Measurements from ENCODE around the gene HAO1. TPM values are rescaled to one million over a fixed set of nuclear protein-coding genes. Genes with fewer than 3 reads are reported as not detected.
"Not testable (repeated sequence)": the region's sequence is repeated elsewhere in the genome, so short reads cannot be mapped to it uniquely, and the experiment has no call there.

HAO1 gene
- total RNA-seq, 2 donors from 2014 or later: not detected

GRCh38 chr20:7967199-7967844, 27.1 kb upstream of the HAO1 start:
- no peaks in the 10 kb centered on the region for H3K4me1 ChIP-seq (replicated peaks)
- no peak overlapping the region for H3K4me3 ChIP-seq
- WGBS: 50% methylated on average over 4 of the region's 4 CpGs
- TF ChIP-seq POLR2A (IDR thresholded peaks at IDR 0.05) (no peak), CTCF (IDR thresholded peaks at IDR 0.05) (no peak), POLR2AphosphoS5 (IDR thresholded peaks at IDR 0.05) (no peak)
- no peaks in the 10 kb centered on the region for H3K27me3 ChIP-seq (replicated peaks; ENCODE audit: insufficient read depth)
- no peaks in the 10 kb centered on the region for H3K36me3 ChIP-seq
- intact Hi-C loops (cut with DNase I): no loop called here
- H3K9me3 ChIP-seq: no peaks in the 10 kb centered on the region
- peak; percentile 13 for DNase-seq (ENCODE audit: low spot score)
- no peak overlapping the region for H3K27ac ChIP-seq

- no peak for TF ChIP-seq POLR2A (IDR thresholded peaks at IDR 0.05)
- no peak for TF ChIP-seq CTCF (IDR thresholded peaks at IDR 0.05)
- no peak for TF ChIP-seq POLR2AphosphoS5 (IDR thresholded peaks at IDR 0.05)
- Histone ChIP-seq H3K27me3 (replicated peaks; ENCODE audit: insufficient read depth) (no peaks in the 10 kb centered on the region), H3K27ac (no peak overlapping the region), H3K4me1 (replicated peaks) (no peaks in the 10 kb centered on the region), H3K9me3 (no peaks in the 10 kb centered on the region), H3K36me3 (no peaks in the 10 kb centered on the region), H3K4me3 (no peak overlapping the region)
- DNase-seq (ENCODE audit: low spot score): no peak
- 31% methylated on average over 3 of the region's 3 CpGs for WGBS
- intact Hi-C loops (cut with DNase I): no loop called here
Observed at GRCh38 chr20:7966176-7966575, 25.9 kb upstream of the HAO1 start.

- intact Hi-C loops (cut with DNase I): no loop called here
- Histone ChIP-seq H3K4me1 (replicated peaks) (no peaks in the 10 kb centered on the region), H3K9me3 (no peaks in the 10 kb centered on the region), H3K4me3 (no peak overlapping the region), H3K36me3 (no peaks in the 10 kb centered on the region), H3K27ac (no peak overlapping the region), H3K27me3 (replicated peaks; ENCODE audit: insufficient read depth) (no peaks in the 10 kb centered on the region)
- TF ChIP-seq POLR2A (IDR thresholded peaks at IDR 0.05) (no peak), CTCF (IDR thresholded peaks at IDR 0.05) (no peak), POLR2AphosphoS5 (IDR thresholded peaks at IDR 0.05) (no peak)
- no peak for DNase-seq (ENCODE audit: low spot score)
- 25% methylated on average over 1 of the region's 1 CpG for WGBS
Observed at GRCh38 chr20:7959484-7959883, 19.2 kb upstream of the HAO1 start.

- H3K9me3 ChIP-seq; intact Hi-C loops (cut with DNase I); H3K27ac ChIP-seq; H3K4me3 ChIP-seq; H3K36me3 ChIP-seq; H3K27me3 ChIP-seq (replicated peaks; ENCODE audit: insufficient read depth); H3K4me1 ChIP-seq (replicated peaks); DNase-seq (ENCODE audit: low spot score): not testable (repeated sequence)
- WGBS: 62% methylated on average over 9 of the region's 9 CpGs
Observed at GRCh38 chr20:7956561-7956960, 16.3 kb upstream of the HAO1 start.

GRCh38 chr20:7950387-7950786, 10.1 kb upstream of the HAO1 start:
- no peaks in the 10 kb centered on the region for H3K9me3 ChIP-seq
- TF ChIP-seq POLR2AphosphoS5 (IDR thresholded peaks at IDR 0.05): no peak
- TF ChIP-seq CTCF (IDR thresholded peaks at IDR 0.05): no peak
- TF ChIP-seq POLR2A (IDR thresholded peaks at IDR 0.05): no peak
- no peaks in the 10 kb centered on the region for H3K27me3 ChIP-seq (replicated peaks; ENCODE audit: insufficient read depth)
- no peaks in the 10 kb centered on the region for H3K36me3 ChIP-seq
- no peak for DNase-seq (ENCODE audit: low spot score)
- H3K4me1 ChIP-seq (replicated peaks): no peaks in the 10 kb centered on the region
- no peak overlapping the region for H3K4me3 ChIP-seq
- 45% methylated on average over 1 of the region's 1 CpG for WGBS
- intact Hi-C loops (cut with DNase I): no loop called here
- H3K27ac ChIP-seq: no peak overlapping the region
